ENCODE results near the gene TNFRSF6B. TPM values are rescaled to one million over a fixed set of nuclear protein-coding genes. Genes with fewer than 3 reads are reported as not detected.

The TNFRSF6B gene
- total RNA-seq, 4 donors from 2014 or later: 2.1 to 4.2 (median 2.7) TPM; not detected in 1

DNA sequence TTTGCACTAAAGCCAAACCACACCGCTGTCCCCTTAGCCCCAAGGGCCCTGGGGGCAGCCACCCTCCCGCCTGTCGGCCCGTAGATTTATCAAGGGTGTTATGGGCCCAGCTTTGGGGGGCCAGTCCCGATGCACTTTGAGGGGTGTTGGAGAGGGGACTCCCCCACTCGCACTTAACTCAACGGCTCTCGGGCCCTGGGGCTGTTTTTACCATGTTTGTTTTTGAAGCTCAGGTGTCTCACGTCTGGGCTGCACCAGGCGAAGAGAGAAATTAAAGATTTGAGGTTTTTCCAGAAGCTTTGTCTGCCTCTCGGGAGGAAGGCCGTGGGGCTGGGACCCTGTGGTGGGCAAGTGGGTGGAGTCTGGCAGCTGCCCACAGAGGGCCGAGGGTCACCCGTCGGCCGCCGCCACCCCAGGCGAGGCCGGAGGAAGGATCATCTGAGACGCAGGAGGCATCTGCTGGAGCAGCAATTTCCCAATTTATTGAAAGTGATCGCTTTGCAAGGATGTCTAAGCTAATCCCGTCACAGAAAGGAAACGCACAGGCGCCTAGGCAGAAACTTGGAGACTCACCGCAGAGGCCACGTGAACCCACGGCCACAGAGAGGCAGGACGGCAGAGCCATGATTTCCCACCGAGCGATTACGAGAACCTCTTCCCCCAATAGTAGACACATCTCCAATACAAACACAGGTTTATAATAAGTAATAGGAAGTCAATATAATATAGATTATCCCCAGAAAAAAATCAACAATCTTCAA, 46.9 kb downstream of the TNFRSF6B start:
- no peak overlapping the region for H3K27ac ChIP-seq
- H3K27me3 ChIP-seq: no peaks in the 10 kb centered on the region
- H3K36me3 ChIP-seq: peaks cover 0 to 22% (median 0%) of the 10 kb centered on the region in 3 donors
- no peak for DNase-seq
- H3K9me3 ChIP-seq: no peaks in the 10 kb centered on the region
- no peak overlapping the region for H3K4me3 ChIP-seq
- TF ChIP-seq POLR2A (IDR thresholded peaks at IDR 0.05): no peak
- TF ChIP-seq, protein P1, sequence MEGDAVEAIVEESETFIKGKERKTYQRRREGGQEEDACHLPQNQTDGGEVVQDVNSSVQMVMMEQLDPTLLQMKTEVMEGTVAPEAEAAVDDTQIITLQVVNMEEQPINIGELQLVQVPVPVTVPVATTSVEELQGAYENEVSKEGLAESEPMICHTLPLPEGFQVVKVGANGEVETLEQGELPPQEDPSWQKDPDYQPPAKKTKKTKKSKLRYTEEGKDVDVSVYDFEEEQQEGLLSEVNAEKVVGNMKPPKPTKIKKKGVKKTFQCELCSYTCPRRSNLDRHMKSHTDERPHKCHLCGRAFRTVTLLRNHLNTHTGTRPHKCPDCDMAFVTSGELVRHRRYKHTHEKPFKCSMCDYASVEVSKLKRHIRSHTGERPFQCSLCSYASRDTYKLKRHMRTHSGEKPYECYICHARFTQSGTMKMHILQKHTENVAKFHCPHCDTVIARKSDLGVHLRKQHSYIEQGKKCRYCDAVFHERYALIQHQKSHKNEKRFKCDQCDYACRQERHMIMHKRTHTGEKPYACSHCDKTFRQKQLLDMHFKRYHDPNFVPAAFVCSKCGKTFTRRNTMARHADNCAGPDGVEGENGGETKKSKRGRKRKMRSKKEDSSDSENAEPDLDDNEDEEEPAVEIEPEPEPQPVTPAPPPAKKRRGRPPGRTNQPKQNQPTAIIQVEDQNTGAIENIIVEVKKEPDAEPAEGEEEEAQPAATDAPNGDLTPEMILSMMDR (IDR thresholded peaks at IDR 0.05): no peak
- H3K4me1 ChIP-seq: peaks cover 0 to 25% (median 19%) of the 10 kb centered on the region in 4 donors

DNA sequence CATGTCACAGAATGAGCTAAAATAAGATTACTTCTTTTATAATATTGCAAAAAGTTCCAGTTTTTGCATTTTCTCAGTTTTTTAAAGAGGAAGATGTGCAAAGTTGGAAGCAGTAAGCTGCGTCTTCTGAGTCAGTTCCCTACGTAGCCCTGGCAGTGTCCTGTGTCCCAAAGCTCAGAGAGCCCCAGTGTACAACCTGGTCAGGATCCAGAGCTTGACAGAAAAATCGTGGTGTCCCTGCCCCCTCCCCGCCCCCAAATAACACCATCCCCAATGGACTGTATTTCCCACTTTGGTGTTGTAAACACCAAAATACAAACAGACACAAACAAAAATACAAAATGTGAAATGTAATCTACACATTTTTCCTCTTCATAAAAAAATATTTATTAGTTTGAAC, 47.7 kb downstream of the TNFRSF6B start:
- Histone ChIP-seq H3K4me1 (peaks cover 0 to 17% (median 12%) of the 10 kb centered on the region in 4 donors), H3K9me3 (no peaks in the 10 kb centered on the region), H3K4me3 (no peak overlapping the region), H3K27ac (no peak overlapping the region), H3K27me3 (no peaks in the 10 kb centered on the region), H3K36me3 (peaks cover 0 to 22% (median 0%) of the 10 kb centered on the region in 3 donors)
- TF ChIP-seq, protein P1 (IDR thresholded peaks at IDR 0.05): no peak
- no peak for TF ChIP-seq POLR2A (IDR thresholded peaks at IDR 0.05)
- no peak for DNase-seq

DNA sequence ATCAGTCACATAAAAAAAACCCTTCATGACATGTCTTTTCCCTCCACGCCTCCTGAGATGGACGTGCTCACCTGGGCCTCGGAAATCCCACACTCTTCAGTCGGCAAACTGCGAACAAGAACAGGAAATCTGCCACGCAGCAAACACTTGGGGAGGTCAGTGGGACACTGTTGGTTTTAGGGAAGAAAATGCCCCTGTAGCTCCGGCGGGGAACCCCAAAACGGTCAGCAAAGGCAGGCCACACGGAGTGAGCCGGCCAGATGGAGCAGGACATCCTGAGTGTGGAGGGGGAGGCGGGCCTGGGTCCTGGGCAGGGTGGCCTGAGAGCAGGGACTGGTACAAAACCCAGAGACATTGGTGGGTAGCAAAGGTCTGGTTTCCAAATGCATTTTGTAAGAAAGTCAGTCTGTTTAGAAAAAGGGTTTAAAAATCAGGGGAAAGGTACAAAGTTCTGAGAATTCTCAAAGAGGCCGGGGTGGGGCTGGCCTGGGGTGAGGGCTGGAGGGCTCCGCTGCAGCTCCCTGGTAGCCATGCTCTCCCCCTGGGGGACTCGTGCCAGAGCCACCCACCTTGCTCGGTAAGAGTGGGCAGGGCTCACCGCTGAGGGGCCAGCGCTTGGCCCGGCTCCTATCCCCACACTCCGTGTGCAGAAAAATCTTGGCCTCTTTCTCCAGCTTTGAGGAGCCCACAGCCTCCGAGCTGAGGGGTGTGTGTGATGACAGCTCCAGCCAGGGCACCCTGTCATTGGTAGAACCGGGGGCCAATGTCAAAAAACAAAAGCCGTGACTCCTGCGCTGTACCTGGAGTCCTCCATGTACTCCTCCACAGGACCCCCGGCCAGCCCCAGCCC, 48.3 kb downstream of the TNFRSF6B start:
- Histone ChIP-seq H3K36me3 (peaks cover 0 to 22% (median 0%) of the 10 kb centered on the region in 3 donors), H3K4me3 (no peak overlapping the region), H3K27me3 (no peaks in the 10 kb centered on the region), H3K27ac (no peak overlapping the region), H3K9me3 (no peaks in the 10 kb centered on the region), H3K4me1 (peaks cover 0 to 16% (median 11%) of the 10 kb centered on the region in 4 donors)
- no peak for DNase-seq
- TF ChIP-seq, protein P1 (IDR thresholded peaks at IDR 0.05): no peak
- no peak for TF ChIP-seq POLR2A (IDR thresholded peaks at IDR 0.05)

DNA sequence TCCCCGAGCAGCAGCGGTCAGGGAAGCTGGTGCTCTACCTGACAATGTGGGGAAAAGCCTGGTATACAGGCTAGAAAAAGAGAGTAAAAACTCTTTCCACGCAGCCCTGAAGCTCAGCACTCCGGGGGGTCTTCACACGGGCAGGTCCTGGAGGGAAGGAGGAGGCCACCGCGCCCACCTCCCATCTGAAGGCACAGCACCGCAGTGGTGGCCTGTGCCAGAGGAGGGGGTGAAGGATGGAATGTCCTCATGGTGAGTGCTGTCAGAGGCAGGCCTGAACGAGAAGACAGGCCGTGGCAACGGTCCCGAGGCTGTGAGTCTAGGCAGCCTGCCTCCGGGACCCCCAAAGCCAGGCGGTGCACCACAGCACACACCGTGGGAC, 49.0 kb downstream of the TNFRSF6B start:
- no peak for DNase-seq
- peaks cover 0 to 15% (median 10%) of the 10 kb centered on the region in 4 donors for H3K4me1 ChIP-seq
- H3K27ac ChIP-seq: no peak overlapping the region
- TF ChIP-seq, protein P1 (IDR thresholded peaks at IDR 0.05): no peak
- TF ChIP-seq POLR2A (IDR thresholded peaks at IDR 0.05): no peak
- no peaks in the 10 kb centered on the region for H3K27me3 ChIP-seq
- H3K36me3 ChIP-seq: peaks cover 0 to 22% (median 0%) of the 10 kb centered on the region in 3 donors
- no peak overlapping the region for H3K4me3 ChIP-seq
- no peaks in the 10 kb centered on the region for H3K9me3 ChIP-seq

DNA sequence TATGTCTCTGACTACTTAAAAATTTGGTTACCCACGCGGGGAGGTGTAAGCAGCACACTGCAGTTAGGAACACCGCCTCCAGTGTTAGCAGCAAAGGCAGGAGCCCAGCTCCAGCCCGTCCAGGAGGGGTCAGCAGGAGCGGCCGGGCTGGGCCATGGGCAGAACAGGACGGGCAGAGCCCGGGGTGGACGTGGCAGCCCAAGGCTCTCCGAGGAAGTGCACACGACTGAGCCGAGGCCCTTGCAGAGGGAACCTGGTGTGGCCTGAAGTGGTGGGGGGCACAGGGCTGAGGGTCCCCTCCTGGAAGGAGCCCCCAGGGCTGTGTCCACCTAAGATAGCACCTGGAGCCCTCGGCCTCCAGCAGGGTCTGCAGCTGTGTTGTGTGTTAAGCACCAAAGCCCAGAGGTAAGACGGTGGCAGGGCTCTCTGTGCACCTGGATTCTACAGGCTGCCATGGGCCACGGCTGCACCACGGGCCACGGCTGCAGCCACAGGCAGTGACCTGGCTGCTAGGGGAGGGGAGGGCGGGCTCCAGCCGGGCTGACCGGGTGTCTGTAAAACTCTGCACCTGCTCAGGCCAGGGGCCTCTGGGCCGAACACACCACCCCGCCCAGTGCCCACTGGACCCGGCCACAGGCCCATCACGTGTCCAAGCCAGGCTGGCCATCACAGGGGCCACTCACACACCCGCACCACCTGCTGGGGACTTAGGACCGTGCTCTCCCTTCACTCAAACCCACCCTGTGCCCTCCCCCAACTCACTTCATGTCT, 49.7 kb downstream of the TNFRSF6B start:
- Histone ChIP-seq H3K9me3 (no peaks in the 10 kb centered on the region), H3K4me3 (no peak overlapping the region), H3K27ac (no peak overlapping the region), H3K36me3 (peaks cover 0 to 22% (median 0%) of the 10 kb centered on the region in 3 donors), H3K4me1 (peaks cover 0 to 8% (median 4%) of the 10 kb centered on the region in 4 donors), H3K27me3 (no peaks in the 10 kb centered on the region)
- no peak for DNase-seq
- TF ChIP-seq POLR2A (IDR thresholded peaks at IDR 0.05): no peak
- TF ChIP-seq, protein P1 (IDR thresholded peaks at IDR 0.05): no peak
